LHCN-M2 (cell line): Measurements from ENCODE around the gene ELFN1. TPM values are rescaled to one million over a fixed set of nuclear protein-coding genes. Genes with fewer than 3 reads are reported as not detected.

Experiments
- DNase-seq: peaks from one replicate; pipeline ENCODE4 v3.0.0-alpha.2; 2012; ENCODE audit warnings: low read depth
- total RNA-seq: library from RNA; depleted of rRNA; stranded (reverse); fragments of >200 nt; gene quantifications from 2 replicates; pipeline ENCODE4 v1.2.3, GENCODE V29; 2014

Gene ELFN1
- total RNA-seq, 1 experiment from 2014 or later = not detected

DNA sequence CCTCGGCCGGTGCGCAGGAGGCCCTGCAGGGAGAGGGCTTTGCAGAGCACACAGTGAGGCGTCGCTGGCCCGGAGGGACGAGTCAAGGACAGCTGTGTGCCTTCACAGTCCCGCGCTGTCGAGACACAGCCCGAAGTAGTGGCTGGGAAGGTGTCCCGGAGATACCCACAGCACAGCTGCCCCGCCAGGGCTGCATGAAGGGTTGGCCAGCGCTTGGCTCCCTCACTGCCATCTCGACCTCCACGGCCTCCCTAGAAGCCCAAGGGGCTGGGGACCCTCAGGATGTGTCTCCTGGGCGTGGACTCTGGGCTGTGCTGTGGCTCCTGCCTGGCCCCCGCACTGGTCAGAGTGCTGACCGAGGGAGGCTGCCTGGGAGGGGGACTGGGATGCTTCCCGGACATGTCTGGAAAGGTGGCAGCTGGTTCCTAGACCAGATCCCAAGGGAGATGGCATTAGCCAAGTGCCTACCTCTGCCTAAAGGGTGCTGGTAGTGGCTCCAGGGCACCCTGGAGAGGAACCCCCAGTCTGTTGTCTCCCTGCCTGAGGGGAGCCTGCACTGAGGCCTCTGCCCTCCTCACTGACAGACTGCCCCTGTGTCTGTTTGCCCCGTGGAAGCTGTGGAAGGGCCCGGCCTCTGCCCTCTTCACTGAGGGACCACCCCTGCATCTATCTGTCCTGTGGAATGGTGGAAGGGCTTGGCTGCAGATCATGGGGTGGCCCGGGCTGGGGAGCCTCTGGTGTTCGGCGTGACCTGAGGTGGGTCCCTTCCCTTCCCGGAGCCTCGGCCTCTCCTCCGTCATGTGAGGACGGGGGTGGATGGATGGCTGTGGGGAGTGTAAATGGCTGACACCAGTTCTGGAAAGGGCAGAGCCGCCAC, 5.8 kb downstream of the ELFN1 start:
- DNase-seq = no peak

DNA sequence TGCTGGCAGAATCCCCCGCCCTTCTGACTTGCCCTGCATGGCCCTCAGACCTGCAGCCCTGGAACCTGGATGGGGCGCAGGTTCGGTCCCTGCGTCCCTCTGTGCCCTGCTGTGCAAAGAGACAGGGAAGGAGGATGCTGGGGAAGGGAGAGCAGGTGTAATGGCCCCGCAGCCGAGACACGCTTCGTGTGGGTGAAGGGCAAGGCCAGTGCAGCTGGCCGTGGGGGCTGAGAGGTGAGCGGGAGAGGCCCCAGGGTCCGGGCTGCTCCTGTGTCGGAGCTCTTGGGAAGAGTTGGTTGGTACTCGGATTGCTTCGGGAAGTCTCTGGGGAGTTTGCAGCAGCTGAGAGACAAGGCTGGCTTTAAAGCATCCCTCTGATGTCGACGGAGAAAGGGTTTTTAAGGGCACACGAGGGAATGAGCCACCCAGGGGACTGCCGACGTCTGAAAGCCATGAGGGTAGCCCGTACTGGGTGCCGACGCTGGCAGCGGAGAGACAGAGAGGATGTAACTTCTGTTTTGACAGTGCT, 6.5 kb downstream of the ELFN1 start:
- no peak for DNase-seq

DNA sequence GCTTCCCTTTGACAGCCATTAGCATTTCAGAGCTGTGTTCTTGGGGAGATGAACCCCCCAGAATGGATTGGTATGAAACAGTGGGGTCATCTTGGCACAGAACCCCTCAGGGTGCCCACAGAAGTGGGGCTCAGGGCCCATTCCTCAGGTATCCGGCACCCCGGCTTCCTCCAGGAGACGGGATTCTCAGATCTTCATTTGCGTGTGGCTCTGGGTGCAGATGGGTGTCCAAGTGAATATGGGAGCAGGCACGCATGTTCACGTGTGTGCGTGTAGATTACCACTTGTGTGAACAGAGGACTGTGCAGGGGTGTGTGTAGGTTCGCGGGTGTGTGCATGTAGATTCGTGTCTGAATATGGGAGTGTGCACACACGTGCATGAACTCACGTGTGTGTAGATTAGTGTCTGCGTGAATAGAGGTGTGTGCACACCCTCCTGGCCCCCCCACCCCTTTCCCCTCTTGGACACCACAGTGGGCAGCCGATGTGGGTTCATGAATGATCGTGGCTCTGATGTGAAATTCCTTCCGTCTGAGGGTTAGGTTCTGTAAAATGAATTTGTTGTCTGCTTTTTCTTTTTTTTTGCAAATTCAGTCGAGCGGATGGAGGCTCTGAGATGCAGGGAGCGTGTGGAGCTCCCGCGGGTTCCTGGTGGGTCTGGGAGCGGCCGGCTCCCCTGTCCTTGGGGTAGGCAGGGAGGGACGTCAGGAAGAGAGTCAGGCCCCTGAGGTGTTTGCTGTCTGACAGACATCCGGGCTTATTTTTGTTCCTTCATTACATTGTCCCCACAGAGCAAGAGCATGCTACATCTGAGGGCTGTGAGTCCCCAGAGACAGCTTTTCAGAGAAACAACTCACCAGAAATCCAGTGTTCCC, 7.4 kb downstream of the ELFN1 start:
- no peak for DNase-seq

DNA sequence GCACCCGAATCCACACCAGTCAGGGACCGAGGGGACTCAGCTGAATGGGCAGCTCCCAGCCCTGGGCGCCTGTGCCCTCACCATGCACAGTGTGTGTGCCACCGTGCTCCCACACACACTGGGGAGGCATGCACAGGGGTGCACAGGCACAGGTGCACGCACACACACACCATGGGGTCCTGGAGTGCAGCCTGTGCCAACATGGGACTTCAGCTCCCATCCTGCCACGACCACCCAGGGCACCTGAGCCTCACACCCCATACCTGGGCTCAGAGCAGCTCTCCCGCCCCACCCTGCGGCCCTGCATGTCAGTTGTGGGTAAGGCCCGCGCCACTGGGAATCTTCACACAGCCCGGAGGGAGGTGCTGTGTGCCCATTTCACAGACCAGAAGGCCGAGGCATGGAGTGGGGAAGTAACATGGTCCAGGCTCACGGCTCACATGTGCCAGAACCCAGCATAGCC, 8.0 kb downstream of the ELFN1 start:
- no peak for DNase-seq

DNA sequence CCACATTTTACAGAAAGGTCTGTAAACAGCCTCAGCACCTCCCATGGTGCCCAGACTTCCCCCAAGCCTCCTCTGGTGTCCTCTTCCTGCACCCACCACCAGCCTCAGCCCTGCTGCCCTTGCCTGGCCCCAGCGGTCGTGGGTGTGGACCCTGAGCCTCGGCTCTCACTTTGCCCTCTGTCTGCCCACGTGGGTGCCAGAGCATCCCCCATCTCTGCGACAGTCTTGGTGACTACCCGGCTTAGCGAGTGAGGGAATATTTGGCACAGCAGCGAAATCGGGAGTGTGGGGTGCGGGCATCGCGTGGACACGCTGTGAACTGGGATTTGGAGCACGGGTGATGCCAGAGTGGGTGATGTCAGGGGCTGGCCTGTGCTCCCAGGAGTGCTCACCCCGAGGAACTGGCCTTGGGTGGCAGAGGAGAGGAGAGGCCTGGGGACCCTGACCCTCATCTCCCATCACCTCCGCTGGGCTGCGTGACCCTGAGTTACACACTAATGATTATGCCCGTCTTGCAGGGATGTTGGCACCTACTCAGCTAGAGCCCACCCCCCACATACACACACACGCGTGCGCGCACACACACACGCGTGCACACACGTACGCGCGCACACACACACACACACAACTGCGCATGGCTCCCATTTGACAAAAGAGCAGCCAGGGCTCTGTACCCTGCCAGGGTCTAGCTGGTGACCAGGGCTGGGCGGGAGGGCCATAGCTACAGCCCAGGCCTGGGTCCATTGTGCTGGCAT, 8.7 kb downstream of the ELFN1 start:
- DNase-seq = no peak

DNA sequence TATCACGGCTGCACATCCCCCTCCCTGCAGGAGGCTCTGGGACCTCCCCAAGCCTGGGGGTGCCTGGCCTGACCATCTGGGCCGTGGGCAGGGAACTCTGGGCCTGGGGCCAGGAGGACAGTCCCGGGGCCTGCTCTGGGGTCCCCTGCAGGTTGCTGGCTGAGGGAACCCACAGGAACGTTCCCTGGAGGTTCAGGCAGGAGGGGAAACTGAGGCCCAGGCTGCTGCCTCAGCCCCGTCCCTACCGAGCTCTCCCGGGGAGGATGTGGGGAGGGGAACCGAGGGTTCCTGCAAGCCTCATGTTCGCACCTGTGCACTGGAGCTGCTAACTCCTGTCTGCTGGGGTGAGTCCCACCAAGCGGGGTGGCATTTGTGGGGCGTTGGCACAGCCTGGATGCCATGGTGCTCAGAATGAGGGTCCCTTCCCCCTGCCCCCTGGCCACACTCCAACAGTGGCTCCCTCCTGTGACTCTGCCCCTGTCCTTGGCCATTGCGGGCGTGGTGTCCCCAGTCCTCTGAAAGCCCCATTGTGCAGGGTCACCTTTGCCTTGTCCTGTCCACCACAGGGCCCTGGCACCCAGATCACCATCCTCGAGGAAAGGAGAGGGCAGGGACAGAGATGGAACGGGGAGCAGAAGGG, 9.4 kb downstream of the ELFN1 start:
- no peak for DNase-seq

DNA sequence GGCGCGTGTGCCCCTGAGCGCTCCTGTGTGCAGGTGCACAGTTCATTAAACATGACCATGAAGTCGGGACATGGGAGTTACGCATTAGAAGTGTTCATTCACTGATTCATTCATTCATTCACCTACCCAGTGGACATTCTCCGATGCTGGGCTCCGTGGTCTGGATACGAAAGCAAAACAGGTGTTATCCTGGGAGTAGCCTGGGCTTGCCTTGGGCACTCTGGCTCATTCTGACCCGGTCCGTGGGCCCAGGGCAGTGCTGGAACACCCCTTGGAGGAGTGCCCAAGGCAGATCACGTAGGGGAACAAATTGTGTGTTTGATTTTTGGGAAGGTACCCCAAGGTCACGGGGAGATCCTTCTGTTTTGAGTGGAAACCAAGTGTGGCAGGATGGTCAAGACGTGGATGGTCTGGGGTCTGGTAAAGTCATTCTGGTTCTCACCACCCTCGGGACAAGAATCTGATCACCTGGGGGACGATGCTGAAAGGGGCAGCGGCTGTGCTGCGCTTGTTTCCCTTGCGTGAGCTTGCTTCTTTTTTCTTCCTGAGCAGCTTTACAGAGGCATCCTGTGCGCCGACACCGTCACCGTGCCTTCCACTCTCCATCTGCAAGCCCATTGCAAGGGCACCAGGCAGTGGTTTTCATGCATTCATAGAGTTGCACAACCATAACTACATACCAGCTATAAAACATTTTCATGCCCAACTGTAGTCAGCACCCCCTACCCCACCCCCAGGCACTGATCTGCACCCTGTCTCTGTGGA, 10.1 kb downstream of the ELFN1 start:
- DNase-seq = no peak

DNA sequence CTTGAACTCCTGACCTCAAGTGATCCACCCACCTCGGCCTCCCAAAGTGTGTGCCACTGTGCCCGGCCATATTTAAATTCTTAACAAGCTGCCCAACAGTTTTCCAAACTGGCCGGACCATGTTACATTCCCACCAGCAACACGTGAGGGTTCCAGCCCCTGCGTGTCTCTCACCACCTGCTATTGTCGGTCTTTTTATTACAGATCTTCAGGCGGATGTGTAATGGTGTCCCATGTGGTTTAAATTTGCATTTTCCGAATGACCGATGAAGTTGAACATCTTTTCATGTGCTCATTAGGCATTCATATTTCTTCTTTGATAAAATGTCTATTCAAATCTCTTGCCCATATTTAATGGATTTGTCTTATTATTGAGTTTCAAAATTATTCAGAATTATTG, 11.5 kb downstream of the ELFN1 start:
- DNase-seq = no peak

DNA sequence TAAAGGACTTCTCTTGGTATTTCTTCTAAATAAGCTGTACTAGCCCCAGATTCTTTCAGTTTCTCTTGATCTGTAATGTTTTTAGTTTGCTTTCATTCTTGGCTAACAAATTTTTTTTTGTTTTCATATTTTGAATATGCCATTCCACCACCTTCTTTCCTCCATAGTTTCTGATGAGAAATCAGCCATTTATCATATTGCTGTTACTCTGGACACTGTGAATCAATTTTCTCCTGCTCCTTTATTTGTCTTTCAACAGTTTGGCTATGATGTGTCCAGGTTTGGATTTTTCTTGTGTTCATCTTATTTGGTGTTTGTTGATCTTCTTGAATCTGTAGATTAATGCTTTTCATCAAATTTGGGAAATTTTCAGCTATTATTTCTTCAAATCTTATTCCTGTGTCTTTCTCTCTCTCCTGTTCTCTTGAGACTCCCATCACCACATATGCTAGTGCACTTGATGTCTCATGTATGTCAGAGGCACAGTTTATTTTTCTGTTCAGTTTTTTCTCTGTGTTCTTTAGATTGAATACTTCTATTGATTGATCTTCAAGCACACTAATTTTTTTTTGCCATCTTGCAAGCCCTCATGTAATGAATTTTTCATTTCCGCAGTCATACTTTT, 15.0 kb downstream of the ELFN1 start:
- DNase-seq = no peak

DNA sequence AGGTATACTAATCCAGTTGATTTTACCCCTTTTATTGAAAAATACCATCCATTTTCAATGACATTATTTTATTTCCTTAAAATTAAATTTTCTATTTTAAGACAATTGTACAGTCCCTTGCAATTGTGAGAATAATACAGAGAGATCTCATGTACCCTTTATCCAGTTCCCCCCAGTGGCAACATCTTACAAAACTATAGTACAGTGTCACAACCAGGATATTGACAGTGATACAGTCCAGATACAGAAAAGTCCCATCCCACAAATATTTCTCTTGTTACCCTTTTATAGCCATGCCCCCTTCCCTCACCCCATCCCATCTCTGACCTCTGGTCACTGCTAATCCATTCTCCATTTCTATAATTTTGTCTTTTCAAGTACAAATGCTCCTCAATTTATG, 18.5 kb downstream of the ELFN1 start:
- DNase-seq = no peak

DNA sequence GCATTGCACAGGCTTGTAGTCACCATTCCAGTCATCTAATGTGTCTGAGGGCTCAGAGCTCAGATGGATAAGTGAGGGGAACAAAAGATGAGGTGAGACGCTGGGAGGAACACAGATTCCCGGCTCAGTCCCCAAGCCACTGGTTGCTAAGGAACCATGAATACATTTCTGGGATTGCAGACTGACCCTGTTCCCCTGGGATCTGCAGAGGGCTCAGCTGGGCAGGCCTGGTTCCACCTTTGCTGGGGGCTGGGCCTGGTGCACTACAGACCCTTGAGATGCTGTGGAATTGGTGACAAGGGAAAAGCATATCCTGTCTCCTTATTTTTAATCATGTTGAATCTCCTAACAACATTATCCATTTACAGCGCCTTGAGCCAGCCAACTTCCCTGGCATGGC, 19.2 kb downstream of the ELFN1 start:
- no peak for DNase-seq

DNA sequence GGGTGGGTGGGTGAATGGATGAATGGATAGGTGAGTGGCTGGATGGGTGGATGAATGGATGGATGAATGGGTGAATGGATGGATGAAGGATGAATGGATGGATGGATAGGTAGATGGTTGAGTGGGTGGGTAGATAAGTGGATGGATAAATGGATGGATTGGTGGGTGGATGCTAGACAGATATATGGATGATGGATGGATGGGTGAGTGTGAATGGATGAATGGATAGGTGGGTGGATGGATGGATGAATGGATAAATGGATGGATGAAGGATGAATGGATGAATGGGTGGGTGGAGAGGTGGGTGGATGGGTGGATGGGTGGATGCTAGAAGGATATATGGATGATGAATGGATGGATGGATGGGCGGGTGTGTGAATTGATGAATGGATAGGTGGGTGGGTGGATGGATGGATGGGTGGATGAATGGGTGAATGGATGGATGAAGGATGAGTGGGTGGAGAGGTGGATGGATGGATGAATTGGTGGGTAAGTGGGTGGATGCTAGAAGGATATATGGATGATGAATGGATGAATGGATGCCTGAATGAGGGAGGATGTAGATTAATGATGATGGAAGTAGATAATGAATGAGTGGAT, 20.4 kb downstream of the ELFN1 start:
- DNase-seq = no peak

DNA sequence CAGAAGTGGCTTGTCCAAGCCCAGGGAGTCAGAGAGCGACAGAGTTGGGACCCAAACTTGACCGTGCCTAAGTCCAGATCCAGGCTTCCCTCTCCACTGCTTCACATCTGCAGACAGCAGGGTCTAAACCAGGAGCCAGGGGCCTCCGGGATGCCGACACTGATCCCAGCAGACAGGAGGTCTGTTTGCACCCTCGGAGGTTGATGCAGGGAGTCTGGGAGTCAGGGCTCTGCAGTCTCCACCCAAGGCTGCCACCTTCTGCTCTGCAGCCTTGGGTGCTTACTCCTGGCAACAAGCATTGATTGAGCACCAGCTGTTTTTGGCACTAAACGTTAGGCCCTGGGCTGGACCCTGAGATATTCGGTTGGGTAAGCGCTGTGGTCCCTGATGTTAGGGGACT, 21.0 kb downstream of the ELFN1 start:
- no peak for DNase-seq

DNA sequence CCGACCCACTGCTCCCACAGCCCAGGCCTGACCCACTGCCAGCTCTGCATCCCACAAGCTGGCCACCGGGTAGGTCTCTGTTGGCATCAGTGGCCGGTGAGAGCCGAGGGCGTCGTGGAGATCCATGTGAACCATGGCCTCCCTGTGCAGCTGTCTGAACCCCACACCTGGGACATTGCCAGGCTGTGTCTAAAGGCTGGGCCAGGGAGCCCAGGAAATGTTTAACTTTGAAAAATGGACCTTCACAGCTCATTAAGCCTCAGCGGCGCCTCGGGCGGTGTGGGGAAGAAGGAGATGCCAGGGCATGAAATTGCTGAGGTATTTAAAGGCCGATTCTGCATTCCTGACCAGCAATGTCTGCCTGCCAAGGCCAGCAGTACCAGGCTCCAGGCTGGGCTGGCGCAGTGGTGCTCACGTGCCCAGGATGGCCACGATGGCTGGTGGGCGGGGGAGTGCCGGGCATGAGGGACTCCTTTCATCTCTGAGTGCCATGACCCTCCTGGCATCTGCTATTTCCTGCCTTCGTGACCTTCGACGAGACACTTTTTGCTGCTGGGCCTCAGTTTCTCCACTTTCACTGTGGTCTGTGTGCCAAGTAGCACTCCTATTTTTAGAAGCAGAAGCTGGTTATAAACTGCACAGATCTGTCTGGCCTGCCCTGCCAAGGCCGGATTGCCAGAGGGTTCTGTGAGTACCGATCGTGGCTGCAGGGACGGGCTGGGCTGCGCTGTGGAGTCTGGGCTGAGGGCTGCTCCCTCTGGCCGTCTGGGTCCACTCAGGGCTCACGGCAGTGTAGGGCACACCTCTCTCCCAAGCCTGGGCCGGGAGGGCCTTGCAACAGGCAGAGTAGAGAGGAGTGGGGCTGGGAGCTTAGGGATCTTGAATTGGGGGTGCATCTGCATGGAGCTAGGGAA, 21.8 kb downstream of the ELFN1 start:
- no peak for DNase-seq

DNA sequence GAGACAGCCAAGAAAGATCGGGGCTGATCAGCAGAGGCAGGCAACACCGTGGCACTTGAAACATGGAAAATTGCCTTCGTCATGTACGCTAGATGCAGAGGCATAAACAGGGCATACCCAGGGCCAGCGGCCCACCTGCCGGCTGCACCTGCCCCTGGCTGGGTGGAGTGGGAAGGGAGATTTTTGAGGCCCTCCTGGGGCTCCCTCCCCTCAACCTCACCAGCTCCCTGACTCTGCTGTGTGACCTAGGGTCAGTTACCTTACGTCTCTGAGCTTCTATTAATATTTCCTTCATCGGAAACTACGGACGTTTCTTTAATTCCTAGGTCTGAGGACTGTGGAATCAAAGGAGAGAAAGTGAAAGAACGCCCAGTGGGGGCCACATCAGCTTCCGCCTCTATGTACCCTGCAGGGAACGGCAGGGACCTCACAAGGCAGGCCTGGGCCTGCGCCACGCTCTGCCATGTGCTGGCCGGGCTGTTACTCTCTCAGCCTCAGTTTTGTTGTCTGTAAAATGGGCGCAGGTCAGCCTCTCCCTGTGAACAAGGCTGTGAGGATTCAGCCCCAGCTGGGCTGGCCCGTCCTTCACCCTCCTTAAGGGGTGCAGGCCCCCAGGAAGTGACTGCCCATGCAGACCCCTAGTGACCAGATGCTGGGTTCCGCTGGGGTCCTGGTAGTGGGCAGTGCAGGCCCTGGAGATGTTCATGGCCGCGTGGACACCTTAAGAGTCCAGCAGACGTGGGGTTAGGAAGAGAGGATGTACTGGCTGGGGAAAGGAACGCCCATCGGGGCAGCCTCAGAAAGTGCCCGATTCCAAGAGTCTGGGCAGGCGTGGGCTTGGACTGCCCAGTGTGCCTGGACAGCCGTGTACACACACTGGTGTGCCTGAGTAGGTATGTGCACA, 22.7 kb downstream of the ELFN1 start:
- DNase-seq = no peak

DNA sequence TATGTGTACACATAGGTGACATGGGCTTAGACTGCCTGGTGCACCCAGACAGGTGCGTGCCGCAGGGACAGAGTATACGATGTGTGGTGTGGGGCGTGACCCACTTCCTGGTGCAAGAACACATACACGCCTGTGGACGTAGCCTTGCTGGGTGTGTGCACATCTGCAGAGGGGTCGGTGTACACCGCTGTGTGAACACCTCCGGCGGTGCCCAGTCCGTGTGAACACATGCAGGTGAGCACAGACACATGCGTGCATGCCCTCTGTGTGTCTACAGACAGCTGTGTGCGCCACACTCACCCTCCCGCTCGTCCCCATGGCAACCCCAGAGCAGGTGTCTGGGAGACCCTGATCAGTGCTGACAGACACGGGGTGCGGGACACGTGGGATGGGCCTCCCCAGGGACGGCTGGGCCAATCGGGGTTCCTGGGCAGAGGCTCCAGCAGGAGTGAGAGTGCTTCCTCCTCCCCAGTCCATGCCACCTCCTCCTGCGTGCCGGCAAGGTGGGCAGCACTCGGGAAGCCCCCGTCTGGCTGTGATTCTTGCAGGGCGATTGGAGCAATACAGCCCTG, 23.4 kb downstream of the ELFN1 start:
- peak; percentile 24 for DNase-seq

DNA sequence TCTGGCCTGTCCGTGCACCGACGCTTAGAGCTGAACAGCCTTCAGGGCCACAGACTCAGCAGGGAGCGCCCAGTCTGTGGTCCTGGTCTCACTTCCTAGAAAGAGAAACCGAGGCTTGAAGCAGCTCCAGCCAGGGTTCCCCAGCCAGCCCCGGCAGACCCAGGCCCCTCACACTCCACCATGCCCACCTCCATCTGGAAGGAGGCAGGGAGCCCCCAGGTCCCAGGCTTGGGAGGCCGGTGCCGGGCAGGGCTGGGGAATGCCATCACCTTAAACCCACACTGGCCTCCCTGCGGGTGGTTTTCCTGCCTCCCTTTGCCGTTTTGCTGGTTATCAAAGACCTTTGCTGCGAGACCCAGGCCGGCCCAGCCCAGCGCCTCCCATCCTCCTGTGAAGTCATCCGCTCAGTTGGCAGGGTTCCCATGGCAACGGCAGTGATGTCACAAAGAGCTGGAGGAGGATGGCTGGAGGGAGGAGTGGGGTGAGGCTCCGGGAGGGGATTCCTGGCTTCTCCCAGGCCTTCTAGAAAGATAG, 24.0 kb downstream of the ELFN1 start:
- DNase-seq = peak; percentile 53
